Endothelial cell of umbilical vein (primary cell): ENCODE results near the gene DIAPH3. TPM values are rescaled to one million over a fixed set of nuclear protein-coding genes. Genes with fewer than 3 reads are reported as not detected.

Source experiments
- BruUV-seq: library from RNA; stranded (reverse); fragments of 400-500 nt; replicated peaks from 2 replicates; lab custom pipeline; 2021; lab: Mats Ljungman, UMichigan
- CTCF ChIA-PET: fragments of 300-600, 350-600 bp; sonication (Branson Sonifier 250); formaldehyde crosslinking; loops from one replicate; lab custom pipeline; 2021; ENCODE audit warnings: antibody characterized with exemption, inconsistent platforms; lab: Charles Lee
- POLR2A ChIA-PET: fragments of 300-600, 350-600 bp; sonication (Branson Sonifier 250); formaldehyde crosslinking; loops from one replicate; lab custom pipeline; 2021; ENCODE audit warnings: antibody characterized with exemption, inconsistent platforms; lab: Charles Lee
- DNase-seq: peaks from one replicate; pipeline ENCODE4 v3.0.0-alpha.2; 2011; ENCODE audit warnings: low read depth, low spot score
- FAIRE-seq: peaks from 2 replicates; lab custom pipeline; 2011; peaks lifted over from hg19 to GRCh38; lab: Jason Lieb, UNC
- H2AFZ ChIP-seq: 2 replicates; pipeline ENCODE4 v1.6.0; 2012; ENCODE audit warnings: low read depth, low read length, control low read depth, inconsistent platforms
- H3K27ac ChIP-seq: 2 replicates; pipeline ENCODE4 v1.5.1; 2011; ENCODE audit warnings: low read depth, mild to moderate bottlenecking, control low read depth, low read length, moderate library complexity; ENCODE audit not compliant: insufficient read depth
- H3K27me3 ChIP-seq, 2 experiments: 2 replicates each; pipeline versions ENCODE4 v1.6.0 to v1.6.1; 2011; ENCODE audit warnings: low read length in 2 of 2, mixed read lengths in 1 of 2; ENCODE audit not compliant: control insufficient read depth in 2 of 2, insufficient read depth in 2 of 2
- H3K36me3 ChIP-seq, 2 experiments: 2 replicates in 1 of 2; 3 replicates in 1 of 2; pipeline ENCODE4 v1.5.1; 2011; ENCODE audit warnings: low read length in 2 of 2, mild to moderate bottlenecking in 1 of 2, moderate library complexity in 1 of 2; ENCODE audit not compliant: control insufficient read depth in 2 of 2, insufficient read depth in 2 of 2; ENCODE audit errors: extremely low read depth in 1 of 2
- H3K4me1 ChIP-seq: 3 replicates; pipeline ENCODE4 v1.5.1; 2011; ENCODE audit warnings: mild to moderate bottlenecking, low read length; ENCODE audit not compliant: control insufficient read depth, insufficient read depth; ENCODE audit errors: extremely low read depth
- H3K4me2 ChIP-seq: 2 replicates; pipeline ENCODE4 v1.6.1; 2011; ENCODE audit warnings: low read length, control low read depth, mixed read lengths; ENCODE audit not compliant: insufficient read depth
- H3K4me3 ChIP-seq, 3 experiments: fragments of 200-600 bp in 1 of 3; sonication (generic), shearing (Covaris generic) in 1 of 3; replicated peaks in 1 of 3; 2 replicates each; pipeline ENCODE4 v1.5.1; 2011 to 2016; ENCODE audit warnings: control low read depth in 3 of 3, low read length in 3 of 3, mild to moderate bottlenecking in 2 of 3, inconsistent platforms in 1 of 3, low read depth in 1 of 3, moderate library complexity in 1 of 3; ENCODE audit not compliant: insufficient read depth in 1 of 3
- H3K79me2 ChIP-seq: 2 replicates; pipeline ENCODE4 v1.6.0; 2012; ENCODE audit warnings: low read length, inconsistent platforms; ENCODE audit not compliant: control insufficient read depth, insufficient read depth
- H3K9ac ChIP-seq: replicated peaks from 2 replicates; pipeline ENCODE3; 2011; ENCODE audit warnings: low read length, control low read depth; ENCODE audit not compliant: insufficient read depth; ENCODE audit errors: extremely low read depth
- H3K9me1 ChIP-seq: replicated peaks from 3 replicates; pipeline ENCODE4 v1.6.0; 2011; ENCODE audit warnings: mild to moderate bottlenecking, low read length; ENCODE audit not compliant: control insufficient read depth, insufficient read depth; ENCODE audit errors: extremely low read depth
- H3K9me3 ChIP-seq: replicated peaks from 2 replicates; pipeline ENCODE4 v1.5.1; 2012; ENCODE audit warnings: low read length, inconsistent platforms; ENCODE audit not compliant: control insufficient read depth, insufficient read depth
- H4K20me1 ChIP-seq: replicated peaks from 2 replicates; pipeline ENCODE3; 2011; ENCODE audit warnings: mild to moderate bottlenecking, low read length; ENCODE audit not compliant: control insufficient read depth, insufficient read depth; ENCODE audit errors: extremely low read depth
- CTCF ChIP-seq, 2 donors: IDR thresholded peaks; 1 replicate in 1 of 2; 2 replicates in 1 of 2; pipeline ENCODE4 v1.5.1; 2011; ENCODE audit warnings: low read length in 2 of 2, mild to moderate bottlenecking in 2 of 2, moderate library complexity in 2 of 2, control low read depth in 1 of 2, inconsistent platforms in 1 of 2, low read depth in 1 of 2; ENCODE audit not compliant: insufficient read depth in 1 of 2; ENCODE audit errors: extremely low read depth in 1 of 2
- EZH2 ChIP-seq: IDR thresholded peaks from 2 replicates; pipeline ENCODE4 v1.6.1; 2012; ENCODE audit warnings: borderline replicate concordance, low read depth, mild to moderate bottlenecking, moderate library complexity, low read length, inconsistent platforms; ENCODE audit not compliant: severe bottlenecking
- FOS ChIP-seq: IDR thresholded peaks from 2 replicates; pipeline ENCODE4 v1.6.1; 2011; ENCODE audit warnings: mild to moderate bottlenecking, low read length, moderate library complexity, borderline replicate concordance; ENCODE audit not compliant: insufficient read depth
- GATA2 ChIP-seq: IDR thresholded peaks from 2 replicates; pipeline ENCODE4 v1.7.0; 2011; ENCODE audit warnings: low read depth, mild to moderate bottlenecking, moderate library complexity, mixed read lengths, low read length; ENCODE audit not compliant: insufficient read length, insufficient read depth
- JUN ChIP-seq: IDR thresholded peaks from 2 replicates; pipeline ENCODE4 v1.6.1; 2011; ENCODE audit warnings: borderline replicate concordance, low read depth; ENCODE audit not compliant: insufficient read length, insufficient read depth
- MYC ChIP-seq: IDR thresholded peaks from one replicate; pipeline ENCODE4 v1.6.1; 2011; ENCODE audit warnings: mild to moderate bottlenecking, low read depth, low read length
- POLR2A ChIP-seq: IDR thresholded peaks from 2 replicates; pipeline ENCODE4 v1.6.1; 2012; ENCODE audit warnings: low read depth, mild to moderate bottlenecking, control low read depth, low read length
- POLR2AphosphoS5 ChIP-seq: IDR thresholded peaks from 2 replicates; pipeline ENCODE4 v1.6.1; 2012; ENCODE audit warnings: low read depth, mild to moderate bottlenecking, control low read depth, low read length, moderate library complexity; ENCODE audit not compliant: insufficient read depth
- dilution Hi-C: fragments of 300-500 bp; cut with MboI; formaldehyde crosslinking; loops from one replicate; pipeline ENCODE4 v1.15.0; 2019; ENCODE audit warnings: low sequenced_read_pairs; ENCODE audit not compliant: extremely low pct_ligation_motif_present
- intact Hi-C: fragments of 100-400 bp; cut with micrococcal nuclease; formaldehyde crosslinking; loops from one replicate; pipeline ENCODE4 v1.10.0; 2022
- polyA plus RNA-seq, 4 experiments: library from polyadenylated mRNA; depleted of rRNA in 3 of 4; stranded (reverse) in 3 of 4; unstranded in 1 of 4; fragments of >200 nt; gene quantifications; 2 replicates each; pipeline versions ENCODE4 v1.2.1 to v1.2.3, GENCODE V29; 2011 to 2012; ENCODE audit warnings: missing spikeins in 1 of 4
- total RNA-seq: library from RNA; stranded (reverse); gene quantifications from 2 replicates; pipeline ENCODE4 v1.2.3, GENCODE V29; 2021
- TF ChIP-seq, protein P1 (sequence below): IDR thresholded peaks from 2 replicates; pipeline ENCODE4 v1.6.1; 2011; ENCODE audit not compliant: insufficient read depth, insufficient read length

Gene DIAPH3
- total and polyA plus RNA-seq, 2 donors (not counting 3 experiments of a cell fraction or from before 2014, with no cell fraction given): 9.9 to 44.0 TPM

GRCh38 chr13:59734393-59734792 is 429.3 kb downstream of the DIAPH3 start:
- FAIRE-seq (no peak), DNase-seq (no peak)
- no peaks in the 10 kb centered on the region for H3K4me1 ChIP-seq
- H3K36me3 ChIP-seq: no peaks in the 10 kb centered on the region
- intact Hi-C loops (no loop called here), dilution Hi-C loops (no loop called here)
- H3K27ac ChIP-seq: no peak overlapping the region
- H3K9ac ChIP-seq: no peak overlapping the region
- no TSS peak for BruUV-seq
- no peaks in the 10 kb centered on the region for H3K79me2 ChIP-seq
- no peaks in the 10 kb centered on the region for H3K9me3 ChIP-seq
- CTCF ChIA-PET: interaction anchor here (1.2 kb wide), 1 partner anchor 10 kb away, joined by 4 read pairs; no protein-coding TSS in a partner anchor
- H3K4me2 ChIP-seq: no peak overlapping the region
- no peak for TF ChIP-seq MYC
- no peak for TF ChIP-seq JUN
- TF ChIP-seq, protein P1, sequence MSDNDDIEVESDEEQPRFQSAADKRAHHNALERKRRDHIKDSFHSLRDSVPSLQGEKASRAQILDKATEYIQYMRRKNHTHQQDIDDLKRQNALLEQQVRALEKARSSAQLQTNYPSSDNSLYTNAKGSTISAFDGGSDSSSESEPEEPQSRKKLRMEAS: no peak
- TF ChIP-seq EZH2: no peak
- TF ChIP-seq POLR2A: no peak
- no peak for TF ChIP-seq CTCF (IDR thresholded peaks at IDR 0.05; ENCODE audit: extremely low read depth in 1 of 2, insufficient read depth in 1 of 2, low read depth in 1 of 2, low read length in 2 of 2)
- no peak for TF ChIP-seq FOS
- no peak for TF ChIP-seq POLR2AphosphoS5
- no peak for TF ChIP-seq GATA2
- POLR2A ChIA-PET: no interaction called here
- no peaks in the 10 kb centered on the region for H3K27me3 ChIP-seq
- H3K9me1 ChIP-seq: no peaks in the 10 kb centered on the region
- H4K20me1 ChIP-seq: no peaks in the 10 kb centered on the region
- no peak overlapping the region for H3K4me3 ChIP-seq
- H2AFZ ChIP-seq: no peak overlapping the region
